LNCaP clone FGC (cell line): ENCODE measurements around the gene UCHL3.

ENCODE experiments used
- DNase-seq: peaks from one replicate; pipeline ENCODE4 v3.0.0-alpha.2; 2011; ENCODE audit warnings: low read depth
- H3K4me3 ChIP-seq: 2 replicates; pipeline ENCODE4 v1.5.1; 2011; ENCODE audit warnings: mild to moderate bottlenecking, low read depth, low read length, control low read depth
- TF ChIP-seq, protein P1 (sequence below): IDR thresholded peaks from 2 replicates; pipeline ENCODE4 v1.5.1; 2012; ENCODE audit warnings: mild to moderate bottlenecking; ENCODE audit not compliant: control insufficient read depth, insufficient read depth; ENCODE audit errors: extremely low read depth

UCHL3 gene

DNA sequence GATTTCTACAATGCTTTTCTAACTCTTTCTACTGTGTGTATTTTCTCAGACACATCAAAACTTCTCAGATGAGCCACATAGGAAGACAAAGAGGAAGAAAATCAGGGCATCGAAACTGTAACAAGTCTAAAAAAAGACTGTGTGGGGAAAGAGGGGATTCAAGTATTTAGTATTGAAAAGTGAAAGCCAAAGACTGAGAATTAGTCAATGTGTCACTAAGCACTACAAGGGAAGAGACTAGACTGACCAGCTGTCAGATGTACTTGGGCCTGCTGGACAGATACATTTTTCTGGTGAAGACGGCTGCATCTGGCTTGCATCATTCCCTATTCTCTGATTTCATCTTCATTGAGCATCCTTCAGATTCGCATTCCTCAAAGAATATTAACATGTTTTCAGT is 37.3 kb upstream of the UCHL3 start:
- H3K4me3 ChIP-seq = no peak overlapping the region
- TF ChIP-seq, protein P1, sequence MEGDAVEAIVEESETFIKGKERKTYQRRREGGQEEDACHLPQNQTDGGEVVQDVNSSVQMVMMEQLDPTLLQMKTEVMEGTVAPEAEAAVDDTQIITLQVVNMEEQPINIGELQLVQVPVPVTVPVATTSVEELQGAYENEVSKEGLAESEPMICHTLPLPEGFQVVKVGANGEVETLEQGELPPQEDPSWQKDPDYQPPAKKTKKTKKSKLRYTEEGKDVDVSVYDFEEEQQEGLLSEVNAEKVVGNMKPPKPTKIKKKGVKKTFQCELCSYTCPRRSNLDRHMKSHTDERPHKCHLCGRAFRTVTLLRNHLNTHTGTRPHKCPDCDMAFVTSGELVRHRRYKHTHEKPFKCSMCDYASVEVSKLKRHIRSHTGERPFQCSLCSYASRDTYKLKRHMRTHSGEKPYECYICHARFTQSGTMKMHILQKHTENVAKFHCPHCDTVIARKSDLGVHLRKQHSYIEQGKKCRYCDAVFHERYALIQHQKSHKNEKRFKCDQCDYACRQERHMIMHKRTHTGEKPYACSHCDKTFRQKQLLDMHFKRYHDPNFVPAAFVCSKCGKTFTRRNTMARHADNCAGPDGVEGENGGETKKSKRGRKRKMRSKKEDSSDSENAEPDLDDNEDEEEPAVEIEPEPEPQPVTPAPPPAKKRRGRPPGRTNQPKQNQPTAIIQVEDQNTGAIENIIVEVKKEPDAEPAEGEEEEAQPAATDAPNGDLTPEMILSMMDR = no peak
- DNase-seq = no peak

DNA sequence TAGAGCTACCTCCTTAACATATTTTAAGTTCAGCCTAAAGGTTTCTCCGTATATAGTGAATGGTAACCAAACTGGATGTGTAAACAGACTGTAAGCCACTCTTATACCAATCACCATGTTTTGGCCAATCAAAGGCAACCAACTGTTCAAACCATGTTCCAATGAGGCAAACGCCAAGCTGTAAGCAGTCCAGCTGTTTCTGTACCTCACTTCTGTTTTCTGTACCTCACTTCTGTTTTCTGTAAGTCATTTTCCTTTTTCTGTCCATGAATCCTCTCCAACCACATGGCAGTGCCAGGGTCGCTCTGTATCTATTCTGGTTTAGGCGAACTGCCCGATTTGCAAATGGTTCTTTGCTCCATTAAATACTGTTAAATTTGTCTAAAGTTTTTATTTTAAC is 36.3 kb upstream of the UCHL3 start:
- H3K4me3 ChIP-seq = no peak overlapping the region
- no peak for DNase-seq
- TF ChIP-seq, protein P1 = no peak

DNA sequence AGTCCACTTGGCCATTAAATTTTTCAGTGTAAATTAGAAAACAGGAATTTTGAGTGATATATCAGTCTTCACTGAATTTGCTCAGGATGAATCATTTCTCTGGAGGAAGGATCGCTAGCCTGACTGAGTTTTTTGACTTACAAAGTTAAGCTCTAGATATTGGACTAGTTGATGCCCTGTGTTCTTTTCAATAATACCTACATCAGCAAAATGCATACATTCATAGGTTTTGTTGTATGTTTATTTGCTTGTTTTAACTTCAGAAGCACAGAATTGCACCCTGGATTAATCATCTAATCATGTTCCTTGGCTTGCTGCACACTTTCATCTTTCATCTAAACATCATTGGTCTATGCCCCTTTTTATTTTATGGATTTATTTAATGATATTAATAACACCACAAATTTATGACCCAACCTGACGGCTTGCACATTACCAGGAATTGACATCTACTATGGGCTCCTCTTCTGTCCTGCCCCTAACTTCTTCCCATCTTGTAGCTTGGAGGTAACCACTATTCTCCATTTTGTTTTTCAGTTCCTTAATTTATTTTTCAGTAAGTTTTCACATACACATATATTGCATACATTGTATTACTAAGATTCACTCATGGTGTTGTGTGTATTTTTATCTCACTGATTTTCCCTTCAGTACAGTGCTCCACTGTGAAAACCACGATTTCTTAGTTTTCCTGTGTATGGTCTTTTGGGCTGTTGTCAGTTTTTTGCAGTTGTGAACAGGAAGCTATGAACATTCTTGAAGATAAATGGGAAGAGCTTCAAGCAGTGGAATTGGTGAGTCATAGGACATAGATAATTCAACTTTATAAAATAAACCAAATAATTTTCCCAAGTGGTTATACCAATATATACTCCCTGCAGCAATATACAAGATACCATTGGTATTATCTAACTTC is 35.3 kb upstream of the UCHL3 start:
- H3K4me3 ChIP-seq = no peak overlapping the region
- DNase-seq = no peak

DNA sequence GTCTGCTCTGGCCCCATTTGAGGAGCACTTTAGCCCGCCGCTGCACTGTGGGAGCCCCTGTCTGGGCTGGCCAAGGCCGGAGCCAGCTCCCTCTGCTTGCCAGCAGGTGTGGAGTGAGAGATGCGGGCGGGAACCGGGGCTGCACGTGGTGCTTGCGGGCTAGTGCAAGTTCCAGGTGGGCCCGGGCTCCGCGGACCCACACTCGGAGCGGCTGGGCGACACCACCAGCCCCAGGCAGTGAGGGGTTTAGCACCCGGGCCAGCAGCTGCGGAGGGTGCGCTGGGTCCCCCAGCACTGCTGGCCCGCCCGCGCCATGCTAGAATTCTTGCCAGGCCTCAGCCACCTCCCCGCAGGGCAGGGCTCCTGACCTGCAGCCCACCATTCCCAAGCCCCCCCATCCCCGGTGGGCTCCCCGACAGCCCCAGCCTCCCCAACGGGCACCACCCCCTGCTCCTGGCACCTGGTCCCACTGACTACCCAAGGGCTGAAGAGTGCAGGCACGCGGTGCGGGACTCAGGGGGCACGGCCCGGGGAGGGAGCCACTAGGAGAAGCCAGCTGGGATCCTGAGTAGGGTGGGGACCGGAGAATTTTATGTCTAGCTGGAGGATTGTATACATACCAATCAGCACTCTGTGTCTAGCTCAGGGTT is 31.0 kb upstream of the UCHL3 start:
- DNase-seq = no peak
- H3K4me3 ChIP-seq = no peak overlapping the region
- TF ChIP-seq, protein P1 = no peak

More for the DNA sequence above, 35.3 kb upstream of the UCHL3 start:
- TF ChIP-seq, protein P1 = no peak

DNA sequence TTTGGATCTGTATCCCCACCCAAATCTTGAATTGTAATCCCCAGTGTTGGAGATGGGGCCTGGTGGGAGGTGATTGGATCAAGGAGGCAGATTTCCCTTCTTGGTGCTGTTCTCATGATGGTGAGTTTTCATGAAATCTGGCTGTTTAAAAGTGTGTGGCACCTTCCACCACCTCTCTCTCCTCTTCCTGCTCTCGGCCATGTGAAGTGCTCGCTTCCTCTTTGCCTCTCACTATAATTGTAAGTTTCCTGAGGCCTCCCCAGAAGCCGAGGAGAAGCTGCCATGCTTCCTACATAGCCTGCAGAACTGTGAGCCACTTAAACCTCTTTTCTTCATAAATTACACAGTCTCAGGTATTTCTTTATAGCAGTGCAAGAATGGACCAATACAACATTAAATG is 27.6 kb upstream of the UCHL3 start:
- no peak for DNase-seq
- H3K4me3 ChIP-seq = no peak overlapping the region
- TF ChIP-seq, protein P1 = no peak

DNA sequence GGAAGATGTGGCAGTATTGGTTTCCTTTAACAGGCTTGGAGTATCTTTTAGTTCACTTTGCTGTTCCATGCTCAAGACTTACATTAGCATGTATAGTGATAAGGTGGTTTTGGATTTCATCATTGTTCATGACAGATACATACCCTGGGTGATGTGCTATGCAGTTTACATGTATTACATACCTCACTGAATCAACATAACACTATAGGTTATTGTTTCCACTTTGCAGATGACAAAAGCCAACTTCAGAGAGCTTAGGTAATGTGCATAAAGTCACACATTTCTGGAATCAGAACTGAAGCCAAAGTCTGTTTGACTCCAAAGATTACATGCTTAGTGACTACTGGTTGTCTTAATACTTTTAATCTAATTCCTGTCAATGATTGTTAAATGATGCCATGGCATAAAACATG is 19.0 kb upstream of the UCHL3 start:
- H3K4me3 ChIP-seq = no peak overlapping the region
- DNase-seq = no peak
- TF ChIP-seq, protein P1 = no peak

DNA sequence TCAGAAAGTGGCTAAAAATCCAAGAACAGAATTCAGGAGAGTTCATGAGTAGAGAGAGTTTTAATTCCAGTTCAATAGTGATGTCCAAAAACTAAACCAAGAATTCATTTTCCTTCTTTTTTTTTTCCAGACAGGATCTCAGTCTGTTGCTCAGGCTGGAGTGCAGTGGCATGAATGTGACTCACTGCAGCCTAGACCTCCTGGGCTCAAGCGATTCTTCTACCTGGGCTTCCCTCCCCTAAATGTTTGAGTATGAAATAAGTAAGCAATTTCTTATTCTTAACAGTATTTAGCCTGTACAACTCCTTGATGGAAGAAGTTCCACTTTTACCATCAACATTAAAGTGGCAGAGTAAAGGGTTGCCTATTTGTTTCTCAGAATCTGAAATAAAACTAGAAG is 15.7 kb upstream of the UCHL3 start:
- TF ChIP-seq, protein P1 = no peak
- DNase-seq = no peak
- no peak overlapping the region for H3K4me3 ChIP-seq
